Measurements from ENCODE around the gene KIAA0825.
"Not testable (repeated sequence)": the region's sequence is repeated elsewhere in the genome, so short reads cannot be mapped to it uniquely, and the experiment has no call there.

The KIAA0825 gene

DNA sequence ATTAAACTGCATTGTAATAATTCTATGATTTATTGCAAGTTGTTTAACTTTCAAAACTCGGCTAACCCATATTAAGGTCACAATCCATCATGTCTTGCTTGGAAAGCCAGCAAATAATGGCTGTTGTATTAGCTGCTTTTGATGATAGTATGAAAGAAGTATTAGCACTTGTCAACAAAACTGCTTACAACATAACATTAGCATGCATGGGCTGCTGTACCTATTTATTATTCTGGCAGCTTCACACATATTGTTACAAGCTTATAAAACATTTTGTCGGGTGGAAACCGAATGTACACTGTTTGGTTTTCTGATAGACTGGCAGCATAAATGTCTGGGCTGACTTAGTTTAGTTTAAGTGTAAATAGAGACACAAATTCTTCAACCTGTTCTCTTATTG lies 378.3 kb downstream of the KIAA0825 start:
- no peak for DNase-seq

DNA sequence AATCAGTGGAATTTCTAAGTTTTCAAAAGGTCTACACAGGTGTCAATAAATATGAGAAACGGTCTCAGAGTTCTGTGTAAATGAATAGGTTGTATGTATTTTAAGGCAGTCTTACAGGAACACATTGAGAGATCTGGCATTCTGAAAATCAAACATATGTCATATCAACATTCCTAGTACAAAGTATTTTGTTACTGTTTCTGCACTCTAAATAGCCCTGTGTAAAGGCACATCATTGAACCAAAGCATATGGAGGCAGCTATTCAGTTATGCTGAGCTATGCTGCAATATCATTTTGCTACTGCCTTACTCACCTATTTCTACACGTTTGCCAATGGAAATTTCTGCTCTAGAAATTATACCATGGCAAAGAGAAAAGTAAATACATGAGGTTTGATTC lies 379.1 kb downstream of the KIAA0825 start:
- no peak for DNase-seq

DNA sequence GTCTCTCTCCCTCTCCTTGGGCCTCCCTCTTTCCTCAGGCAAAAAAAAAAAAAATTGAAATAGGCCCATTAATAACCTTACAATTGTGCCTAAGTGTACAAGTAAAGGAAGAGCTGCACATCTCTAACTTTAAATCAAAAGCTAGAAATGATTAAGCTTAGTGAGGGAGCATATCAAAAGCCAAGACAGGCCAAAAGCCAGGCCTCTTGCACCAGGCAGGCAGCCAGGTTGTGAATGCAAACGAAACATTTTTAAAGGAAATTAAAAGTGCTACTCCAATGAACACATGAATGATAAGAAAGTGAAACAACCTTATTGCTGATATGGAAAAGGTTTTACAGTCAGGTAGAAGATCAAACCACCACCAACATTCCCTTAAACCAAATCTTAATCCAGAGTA lies 383.4 kb downstream of the KIAA0825 start:
- DNase-seq, result no peak

DNA sequence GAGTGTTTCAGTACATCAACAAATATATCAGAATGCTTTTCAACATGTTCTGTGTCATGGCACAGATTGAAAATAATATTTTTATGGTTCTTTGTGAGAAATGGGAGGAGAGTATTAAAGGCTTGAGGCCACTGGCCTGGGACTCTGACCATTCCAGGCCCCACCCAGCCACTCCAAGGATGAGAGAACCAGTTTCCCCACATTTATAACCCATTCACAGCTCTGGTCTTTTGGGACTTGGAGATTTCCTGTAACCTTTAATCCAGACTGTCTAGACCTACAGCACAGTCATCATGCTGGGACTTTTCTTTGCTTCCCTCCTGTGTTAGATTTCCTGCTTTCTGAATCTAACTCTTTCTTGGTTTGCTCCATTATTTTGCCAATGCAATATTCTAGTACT lies 389.6 kb downstream of the KIAA0825 start:
- no peak for DNase-seq

DNA sequence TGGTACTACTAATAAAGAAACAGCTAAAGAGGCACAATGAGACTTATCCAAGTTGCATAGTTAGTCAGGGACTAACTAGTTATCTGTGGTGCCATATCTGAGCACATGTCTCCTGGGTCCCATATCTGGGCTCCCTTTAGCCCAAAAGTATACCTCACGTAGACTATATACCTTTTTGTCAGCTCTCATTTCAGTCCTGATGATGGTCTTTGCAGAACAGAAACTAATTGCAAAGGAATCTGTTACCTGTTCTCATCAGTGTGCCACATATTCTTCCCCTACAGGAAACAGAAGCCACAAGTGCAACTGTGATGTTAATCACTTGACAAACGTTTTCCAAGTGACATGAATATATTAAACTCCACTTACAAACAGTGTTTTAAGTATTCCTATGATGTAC lies 395.2 kb downstream of the KIAA0825 start:
- DNase-seq, result no peak

DNA sequence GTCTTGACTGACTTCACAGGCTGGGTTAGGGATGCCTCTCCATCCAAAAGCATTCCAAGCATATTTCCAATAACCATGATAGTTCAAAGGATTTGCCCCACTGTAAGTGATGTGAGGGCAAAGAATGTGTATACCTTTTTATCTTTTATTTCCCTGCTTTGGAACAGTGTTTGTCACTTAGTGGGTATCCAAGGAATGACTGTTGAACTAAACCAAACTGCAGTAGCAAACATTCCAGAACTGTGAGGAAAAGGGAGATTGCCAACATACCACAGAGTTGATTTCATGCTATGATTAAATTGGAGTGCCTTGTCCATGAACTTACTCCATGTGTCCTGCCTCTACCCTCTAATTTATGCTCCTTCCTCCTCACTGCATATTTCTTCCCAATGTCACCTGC lies 400.0 kb downstream of the KIAA0825 start:
- no peak for DNase-seq

DNA sequence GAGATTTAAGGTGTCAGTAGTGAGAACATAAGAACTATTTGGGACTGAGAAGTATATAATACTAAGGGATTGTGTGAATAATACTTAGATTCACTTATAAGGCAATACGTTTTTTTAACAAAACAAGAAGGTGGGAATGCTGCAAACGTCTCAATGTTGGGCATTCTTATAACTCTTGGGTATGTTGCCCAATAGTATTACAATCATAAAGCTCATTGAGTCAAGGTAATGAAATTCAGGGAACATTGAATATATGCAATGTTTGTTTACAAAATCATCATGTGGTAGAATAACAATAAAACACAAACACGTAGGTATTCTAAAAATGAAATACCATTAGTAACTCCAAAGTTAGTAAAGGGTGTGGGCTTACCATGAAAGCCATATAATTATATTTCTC lies 400.7 kb downstream of the KIAA0825 start:
- no peak for DNase-seq

GRCh38 chr5:94217216-94217615 lies 401.2 kb downstream of the KIAA0825 start:
- DNase-seq, result no peak

GRCh38 chr5:94212476-94212875 lies 405.9 kb downstream of the KIAA0825 start:
- no peak for DNase-seq

- no peak for DNase-seq
Measured at GRCh38 chr5:94209774-94210355, 408.5 kb downstream of the KIAA0825 start.

- no peak for DNase-seq
Measured at GRCh38 chr5:94209272-94209671, 409.1 kb downstream of the KIAA0825 start.

DNA sequence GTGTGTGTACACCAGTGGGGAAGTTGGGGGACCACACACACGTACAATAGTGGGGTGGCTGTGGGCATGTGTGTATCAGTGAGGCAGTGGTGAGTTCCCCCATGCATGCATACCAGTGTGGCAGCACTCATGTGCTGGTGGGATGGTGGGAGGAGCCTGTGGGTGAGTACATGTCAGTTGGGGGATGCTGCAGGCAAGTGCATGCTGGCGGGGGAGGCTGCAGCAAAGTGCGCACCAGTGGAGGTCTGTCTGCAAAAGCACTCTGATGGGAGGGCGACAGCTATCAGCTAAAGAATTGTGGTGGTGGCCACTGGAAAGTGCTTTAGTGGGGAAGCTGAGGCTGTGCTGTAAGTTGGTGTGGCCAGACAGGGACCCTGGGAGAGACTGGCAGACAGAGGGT lies 418.8 kb downstream of the KIAA0825 start:
- no peak for DNase-seq

- no peak for DNase-seq
Measured at GRCh38 chr5:94197970-94198369, 420.4 kb downstream of the KIAA0825 start.

- DNase-seq, result no peak
Measured at GRCh38 chr5:94196953-94197352, 421.5 kb downstream of the KIAA0825 start.

GRCh38 chr5:94192658-94193391 lies 425.6 kb downstream of the KIAA0825 start:
- no peak for DNase-seq

GRCh38 chr5:94191604-94192003 lies 426.8 kb downstream of the KIAA0825 start:
- DNase-seq, result no peak

DNA sequence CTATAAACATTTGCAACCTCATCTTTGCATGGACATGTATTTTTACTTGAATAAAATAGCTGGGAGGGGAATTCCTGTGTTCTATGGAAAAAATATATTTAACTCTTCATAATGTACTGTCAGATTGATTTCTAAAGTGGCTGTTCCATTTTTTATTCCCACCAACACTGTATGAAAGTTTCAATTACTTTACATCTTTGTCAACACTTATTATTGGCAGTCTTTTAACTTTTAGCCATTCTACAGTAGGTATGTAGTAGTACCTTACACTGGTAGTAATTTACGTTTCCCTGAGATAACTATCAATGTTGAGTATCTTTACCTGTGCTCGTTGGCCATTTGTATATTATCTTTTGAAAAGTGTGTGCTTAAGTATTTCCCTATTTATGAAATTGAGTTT lies 429.7 kb downstream of the KIAA0825 start:
- no peak for DNase-seq

DNA sequence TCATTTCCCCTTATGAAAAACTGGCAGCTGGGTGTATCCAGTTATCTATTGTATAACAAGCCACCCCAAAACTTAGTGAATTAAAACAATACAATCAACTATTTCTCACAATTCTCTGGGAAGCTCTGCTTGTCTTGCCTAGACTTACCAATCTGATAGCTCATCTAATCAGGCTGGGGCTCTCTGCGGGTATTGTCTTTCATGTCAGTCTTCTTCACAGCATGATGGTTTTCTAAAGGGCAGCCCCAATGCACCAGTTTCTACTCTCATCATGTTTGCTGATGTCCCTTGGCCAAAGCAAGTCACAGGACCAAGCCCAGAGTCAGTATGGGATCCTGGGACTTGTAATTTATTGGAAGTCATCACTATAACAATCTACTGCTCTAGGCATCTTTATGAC lies 433.5 kb downstream of the KIAA0825 start:
- DNase-seq, result no peak

DNA sequence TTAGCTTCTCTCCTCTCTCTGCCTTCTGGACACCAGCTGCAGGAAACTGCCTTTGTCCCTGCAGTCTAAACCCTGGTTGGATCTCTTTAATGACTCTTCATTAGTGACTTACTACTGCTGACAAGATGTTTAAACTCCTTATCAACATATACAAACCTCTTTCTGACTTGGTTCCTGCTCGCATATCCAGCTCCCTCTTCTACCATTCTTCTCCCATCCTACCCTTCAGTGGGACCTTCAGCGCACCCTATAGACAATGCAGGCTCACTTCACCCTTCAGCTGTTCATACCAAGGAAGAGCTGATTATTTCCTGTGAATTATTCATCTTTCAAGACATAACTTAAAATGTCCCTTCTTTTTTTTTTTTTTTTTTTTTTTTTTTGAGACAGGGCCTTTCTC lies 436.5 kb downstream of the KIAA0825 start:
- no peak for DNase-seq

DNA sequence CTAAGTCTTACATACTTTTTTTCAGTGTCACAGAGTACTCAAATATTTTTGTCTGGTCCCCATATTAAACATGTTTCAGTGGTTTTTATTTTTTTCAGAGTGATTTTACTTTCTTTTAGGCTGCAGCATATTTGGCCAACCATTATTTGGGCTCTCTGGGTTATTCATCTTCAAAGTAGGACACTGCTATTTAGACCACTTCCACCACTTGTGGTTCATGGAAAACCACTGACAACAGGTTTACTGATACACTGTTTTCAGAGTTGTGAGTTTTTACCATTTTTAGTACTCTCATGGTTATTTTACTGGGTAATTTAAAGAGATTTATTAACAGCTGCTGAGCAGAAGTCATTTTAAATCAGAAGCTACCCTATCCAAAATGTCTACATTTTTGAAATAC lies 437.6 kb downstream of the KIAA0825 start:
- no peak for DNase-seq

DNA sequence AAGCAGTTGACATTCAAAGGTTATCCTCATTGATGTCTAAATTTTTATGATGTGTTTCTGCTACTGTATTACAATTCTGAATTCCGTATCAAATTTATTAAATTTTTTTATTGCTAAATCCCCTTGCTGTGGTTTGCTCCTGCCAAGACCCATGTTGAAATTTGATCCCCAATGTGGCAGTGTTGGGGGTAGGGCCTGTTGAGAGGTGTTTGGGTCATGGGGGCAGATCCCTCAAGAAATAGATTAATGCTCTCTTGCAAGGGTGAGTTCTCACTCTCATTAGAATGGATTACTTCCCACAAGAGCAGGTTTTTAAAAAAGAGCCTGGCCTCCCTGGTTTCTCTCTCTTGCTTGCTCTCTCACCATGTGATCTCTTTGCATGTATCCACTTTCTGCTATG lies 442.5 kb downstream of the KIAA0825 start:
- no peak for DNase-seq

DNA sequence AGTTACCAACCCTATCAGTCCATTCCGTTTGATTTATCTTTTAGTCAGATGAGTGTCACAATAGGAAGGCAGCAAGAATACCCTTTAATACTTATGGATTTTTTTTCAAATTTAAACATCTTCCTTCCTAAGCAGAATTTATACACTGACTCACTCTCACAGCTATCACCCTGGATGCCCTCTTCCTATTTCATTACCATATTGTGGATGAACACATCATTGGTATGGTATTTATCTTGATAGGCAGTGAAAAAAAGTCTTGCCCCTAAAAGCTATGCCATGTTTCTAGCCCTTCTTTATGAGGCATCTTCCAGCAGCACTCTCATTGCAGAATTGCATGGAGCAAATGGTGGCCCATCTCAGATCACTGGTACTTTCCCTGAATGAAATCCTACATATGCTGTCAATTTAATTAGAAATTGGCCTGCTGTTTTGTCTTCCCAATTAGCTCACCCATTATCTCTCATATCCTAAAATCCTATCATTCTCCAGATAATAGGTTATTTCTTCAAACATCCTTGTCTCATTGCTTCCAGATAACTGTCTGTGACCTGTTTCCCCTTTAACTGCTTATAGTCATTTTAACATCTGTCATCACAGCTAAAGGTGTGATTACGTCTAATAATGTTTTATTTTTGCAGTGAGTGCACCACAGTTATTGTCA lies 443.5 kb downstream of the KIAA0825 start:
- DNase-seq, result no peak

DNA sequence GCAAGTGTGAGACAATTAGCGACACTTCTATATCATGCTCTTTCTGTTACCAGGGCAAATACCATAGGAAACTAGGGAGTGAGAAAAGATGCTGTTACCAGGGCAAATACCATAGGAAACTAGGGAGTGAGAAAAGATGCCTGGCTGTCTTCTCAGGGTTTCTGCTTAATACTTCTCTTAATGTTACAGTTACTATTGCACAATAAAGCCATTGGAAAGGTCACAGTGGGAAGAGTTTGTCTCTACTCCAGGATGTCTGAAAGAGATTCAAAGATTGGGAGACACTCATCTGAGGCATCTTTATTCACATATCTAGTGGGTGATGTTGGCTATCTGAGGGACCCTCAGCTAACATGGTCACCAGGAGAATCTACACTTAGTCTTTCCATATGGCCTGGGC lies 445.3 kb downstream of the KIAA0825 start:
- DNase-seq, result no peak

- DNase-seq, result not testable (repeated sequence)
Measured at GRCh38 chr5:94171070-94171469, 447.3 kb downstream of the KIAA0825 start.

All from cortex of kidney (tissue), 1 donor.